HG03066 (cell line): ENCODE measurements around the gene LCK.
"Not testable (repeated sequence)": the region's sequence is repeated elsewhere in the genome, so short reads cannot be mapped to it uniquely, and the experiment has no call there.

ENCODE experiments used
- ATAC-seq: cut with Tn5 transposase; IDR thresholded peaks from one replicate; pipeline ENCODE4 v1.9.1; 2021; ENCODE audit warnings: low read depth; ENCODE audit not compliant: unreplicated experiment

The LCK gene

DNA sequence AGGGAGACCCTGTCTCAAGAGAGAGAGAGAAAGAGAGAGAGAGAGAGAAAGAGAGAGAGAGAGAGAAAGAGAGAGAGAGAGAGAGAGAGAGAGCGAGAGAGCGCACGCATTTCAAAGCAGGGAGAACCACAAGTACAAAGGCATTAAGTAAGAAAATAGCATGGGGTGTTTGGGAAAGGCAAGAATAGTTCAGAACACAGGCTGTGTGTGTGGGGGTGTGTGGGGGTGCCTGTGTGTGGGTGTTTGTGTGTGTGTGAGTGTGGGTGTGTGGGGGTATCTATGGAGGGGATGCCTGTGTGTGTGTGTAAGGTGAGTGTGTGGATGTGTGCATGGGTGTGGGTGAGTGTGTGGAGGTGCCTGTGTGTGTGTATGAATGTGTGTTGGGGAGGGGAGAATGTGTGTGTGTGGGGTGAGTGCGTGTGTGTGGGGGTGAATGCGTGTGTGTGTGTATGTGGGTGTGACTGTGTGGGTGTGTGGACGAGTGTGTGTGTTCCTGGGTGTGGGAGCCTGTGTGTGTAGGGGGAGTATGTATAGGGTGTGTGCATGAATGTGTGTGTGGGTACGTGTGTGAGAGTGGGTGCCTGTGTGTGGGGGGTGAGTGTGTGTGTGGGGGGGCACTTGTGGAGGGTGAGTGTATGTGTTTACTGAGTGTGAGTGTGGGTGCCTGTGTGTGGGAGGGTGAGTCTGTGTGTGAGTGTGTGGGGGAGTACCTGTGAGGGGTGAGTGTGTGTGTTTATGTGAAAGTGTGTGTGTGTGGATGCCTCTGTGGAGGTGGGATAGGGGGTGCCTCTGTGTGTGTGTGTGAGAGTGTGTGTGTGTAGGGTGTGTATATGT, 21.7 kb downstream of the LCK start:
- ATAC-seq: no peak

DNA sequence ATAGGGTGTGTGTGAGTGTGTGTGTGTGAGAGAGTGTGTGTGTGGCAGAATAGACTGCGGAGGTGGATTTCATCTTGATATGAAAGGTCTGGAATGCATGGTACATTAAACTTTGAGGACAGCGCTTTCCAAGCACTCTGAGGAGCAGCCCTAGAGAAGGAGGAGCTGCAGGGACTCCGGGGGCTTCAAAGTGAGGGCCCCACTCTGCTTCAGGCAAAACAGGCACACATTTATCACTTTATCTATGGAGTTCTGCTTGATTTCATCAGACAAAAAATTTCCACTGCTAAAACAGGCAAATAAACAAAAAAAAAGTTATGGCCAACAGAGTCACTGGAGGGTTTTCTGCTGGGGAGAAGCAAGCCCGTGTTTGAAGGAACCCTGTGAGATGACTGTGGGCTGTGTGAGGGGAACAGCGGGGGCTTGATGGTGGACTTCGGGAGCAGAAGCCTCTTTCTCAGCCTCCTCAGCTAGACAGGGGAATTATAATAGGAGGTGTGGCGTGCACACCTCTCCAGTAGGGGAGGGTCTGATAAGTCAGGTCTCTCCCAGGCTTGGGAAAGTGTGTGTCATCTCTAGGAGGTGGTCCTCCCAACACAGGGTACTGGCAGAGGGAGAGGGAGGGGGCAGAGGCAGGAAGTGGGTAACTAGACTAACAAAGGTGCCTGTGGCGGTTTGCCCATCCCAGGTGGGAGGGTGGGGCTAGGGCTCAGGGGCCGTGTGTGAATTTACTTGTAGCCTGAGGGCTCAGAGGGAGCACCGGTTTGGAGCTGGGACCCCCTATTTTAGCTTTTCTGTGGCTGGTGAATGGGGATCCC, 22.5 kb downstream of the LCK start:
- no peak for ATAC-seq

DNA sequence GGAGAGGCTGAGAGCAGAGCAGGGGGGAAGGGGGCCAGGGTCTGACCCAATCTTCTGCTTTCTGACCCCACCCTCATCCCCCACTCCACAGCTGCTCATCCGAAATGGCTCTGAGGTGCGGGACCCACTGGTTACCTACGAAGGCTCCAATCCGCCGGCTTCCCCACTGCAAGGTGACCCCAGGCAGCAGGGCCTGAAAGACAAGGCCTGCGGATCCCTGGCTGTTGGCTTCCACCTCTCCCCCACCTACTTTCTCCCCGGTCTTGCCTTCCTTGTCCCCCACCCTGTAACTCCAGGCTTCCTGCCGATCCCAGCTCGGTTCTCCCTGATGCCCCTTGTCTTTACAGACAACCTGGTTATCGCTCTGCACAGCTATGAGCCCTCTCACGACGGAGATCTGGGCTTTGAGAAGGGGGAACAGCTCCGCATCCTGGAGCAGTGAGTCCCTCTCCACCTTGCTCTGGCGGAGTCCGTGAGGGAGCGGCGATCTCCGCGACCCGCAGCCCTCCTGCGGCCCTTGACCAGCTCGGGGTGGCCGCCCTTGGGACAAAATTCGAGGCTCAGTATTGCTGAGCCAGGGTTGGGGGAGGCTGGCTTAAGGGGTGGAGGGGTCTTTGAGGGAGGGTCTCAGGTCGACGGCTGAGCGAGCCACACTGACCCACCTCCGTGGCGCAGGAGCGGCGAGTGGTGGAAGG, 23.7 kb downstream of the LCK start:
- no peak for ATAC-seq

DNA sequence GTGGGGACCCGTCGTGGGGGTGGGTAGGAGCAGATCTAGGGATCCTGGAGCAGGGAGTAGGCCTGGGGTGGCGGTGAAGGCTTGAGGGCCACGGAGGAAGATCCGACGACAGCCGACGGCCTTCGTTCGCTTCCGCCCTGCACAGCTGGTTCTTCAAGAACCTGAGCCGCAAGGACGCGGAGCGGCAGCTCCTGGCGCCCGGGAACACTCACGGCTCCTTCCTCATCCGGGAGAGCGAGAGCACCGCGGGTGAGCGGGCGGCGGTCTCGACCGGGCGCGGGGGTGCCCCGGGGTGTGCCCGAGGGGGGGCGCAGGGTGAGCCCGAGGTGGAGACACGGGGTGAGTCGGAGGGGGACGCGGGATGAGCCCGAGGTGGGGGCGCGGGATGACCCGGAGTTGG, 24.4 kb downstream of the LCK start:
- no peak for ATAC-seq

DNA sequence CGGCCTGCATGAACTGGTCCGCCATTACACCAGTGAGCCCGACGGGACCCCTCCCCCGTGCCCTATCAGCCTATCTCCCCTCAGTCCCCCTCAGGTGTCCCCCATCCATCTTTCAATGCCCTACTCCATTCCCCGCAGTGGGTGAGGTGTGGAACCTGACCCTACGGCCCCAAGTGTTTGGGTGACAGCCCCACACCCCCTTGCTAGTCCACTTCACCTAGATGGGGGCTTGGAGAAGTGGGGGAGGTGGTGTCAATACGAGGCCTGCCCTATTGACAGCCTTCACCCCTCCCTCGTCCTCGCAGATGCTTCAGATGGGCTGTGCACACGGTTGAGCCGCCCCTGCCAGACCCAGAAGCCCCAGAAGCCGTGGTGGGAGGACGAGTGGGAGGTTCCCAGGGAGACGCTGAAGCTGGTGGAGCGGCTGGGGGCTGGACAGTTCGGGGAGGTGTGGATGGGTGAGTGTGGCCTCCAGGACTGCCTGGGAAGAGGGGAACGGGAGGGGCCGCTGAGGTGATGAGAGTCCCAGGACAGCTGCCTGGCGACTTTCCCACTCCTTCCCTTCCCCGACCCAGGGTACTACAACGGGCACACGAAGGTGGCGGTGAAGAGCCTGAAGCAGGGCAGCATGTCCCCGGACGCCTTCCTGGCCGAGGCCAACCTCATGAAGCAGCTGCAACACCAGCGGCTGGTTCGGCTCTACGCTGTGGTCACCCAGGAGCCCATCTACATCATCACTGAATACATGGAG, 25.1 kb downstream of the LCK start:
- no peak for ATAC-seq

DNA sequence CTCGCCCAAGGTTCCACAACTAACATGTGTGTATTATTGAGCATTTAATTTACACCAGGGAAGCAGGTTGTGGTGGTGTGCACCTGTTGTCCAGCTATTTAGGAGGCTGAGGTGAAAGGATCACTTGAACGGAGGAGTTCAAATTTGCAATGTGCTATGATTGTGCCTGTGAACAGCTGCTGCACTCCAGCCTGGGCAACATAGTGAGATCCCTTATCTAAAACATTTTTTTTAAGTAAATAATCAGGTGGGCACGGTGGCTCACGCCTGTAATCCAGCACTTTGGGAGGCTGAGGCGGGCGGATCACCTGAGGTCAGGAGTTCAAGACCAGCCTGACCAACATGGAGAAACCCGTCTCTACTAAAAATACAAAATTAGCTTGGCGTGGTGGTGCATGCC, 33.7 kb downstream of the LCK start:
- not testable (repeated sequence) for ATAC-seq

DNA sequence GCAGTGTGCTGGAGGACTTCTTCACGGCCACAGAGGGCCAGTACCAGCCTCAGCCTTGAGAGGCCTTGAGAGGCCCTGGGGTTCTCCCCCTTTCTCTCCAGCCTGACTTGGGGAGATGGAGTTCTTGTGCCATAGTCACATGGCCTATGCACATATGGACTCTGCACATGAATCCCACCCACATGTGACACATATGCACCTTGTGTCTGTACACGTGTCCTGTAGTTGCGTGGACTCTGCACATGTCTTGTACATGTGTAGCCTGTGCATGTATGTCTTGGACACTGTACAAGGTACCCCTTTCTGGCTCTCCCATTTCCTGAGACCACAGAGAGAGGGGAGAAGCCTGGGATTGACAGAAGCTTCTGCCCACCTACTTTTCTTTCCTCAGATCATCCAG, 34.6 kb downstream of the LCK start:
- no peak for ATAC-seq

DNA sequence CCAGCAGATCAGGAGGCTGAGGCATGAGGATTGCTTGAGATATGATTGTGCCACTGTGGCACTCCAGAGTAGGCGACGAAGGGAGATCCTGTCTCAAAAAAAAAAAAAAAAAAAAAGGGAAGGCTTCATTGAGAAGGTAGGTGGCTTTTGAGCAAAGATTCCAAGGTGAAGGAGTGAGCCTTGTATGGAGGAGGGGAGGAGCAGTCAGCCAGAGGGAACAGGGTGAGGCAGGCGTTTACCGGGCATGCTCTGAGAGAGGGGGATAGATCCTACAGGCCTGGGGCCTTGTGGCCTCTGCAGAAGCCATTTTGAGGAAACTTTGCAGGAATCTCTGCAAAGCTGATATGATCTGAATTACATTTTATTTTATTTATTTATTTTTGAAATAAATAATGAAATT, 35.7 kb downstream of the LCK start:
- ATAC-seq: no peak

DNA sequence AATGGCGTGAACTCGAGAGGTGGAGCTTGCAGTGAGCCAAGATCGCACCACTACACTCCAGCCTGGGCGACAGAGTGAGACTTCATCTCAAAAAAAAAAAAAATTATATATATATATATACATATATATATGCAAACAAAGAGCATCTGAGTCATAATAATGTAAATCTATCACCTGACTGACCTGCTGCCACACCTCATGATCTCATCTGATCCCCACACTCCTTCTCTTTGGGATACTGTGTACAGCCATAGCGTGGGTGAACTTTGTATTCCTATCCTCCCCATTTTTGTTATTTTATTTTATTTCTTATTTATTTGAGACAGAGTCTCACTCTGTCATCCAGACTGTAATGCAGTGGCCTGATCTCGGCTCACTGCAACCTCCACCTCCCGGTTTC, 38.2 kb downstream of the LCK start:
- no peak for ATAC-seq

DNA sequence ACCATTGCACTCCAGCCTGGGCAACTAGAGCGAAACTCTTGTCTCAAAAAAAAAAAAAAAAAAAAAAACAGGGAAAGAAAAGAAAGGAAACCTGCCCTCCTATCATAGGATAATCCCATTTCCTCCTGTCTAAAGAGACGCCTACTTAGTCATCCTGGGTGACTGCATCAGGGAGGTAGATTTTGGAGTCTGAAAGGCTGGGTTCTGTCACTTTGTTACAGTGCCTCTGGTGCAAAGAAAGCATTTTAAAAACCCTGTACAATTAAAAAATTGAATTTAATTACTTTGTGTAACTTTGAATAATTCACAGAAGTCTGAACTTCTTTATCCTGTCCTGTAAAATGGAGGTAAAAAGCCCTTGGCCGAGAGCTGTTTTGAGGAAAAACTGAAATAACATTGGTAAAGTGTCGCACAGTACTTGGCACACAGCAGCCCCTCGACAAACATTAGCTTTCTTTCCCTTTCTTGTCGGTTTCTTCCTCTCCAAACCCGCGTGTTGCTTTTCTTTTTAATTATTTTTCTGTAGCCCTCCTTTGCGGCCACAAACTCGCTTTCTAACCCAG, 40.2 kb downstream of the LCK start:
- ATAC-seq: no peak

DNA sequence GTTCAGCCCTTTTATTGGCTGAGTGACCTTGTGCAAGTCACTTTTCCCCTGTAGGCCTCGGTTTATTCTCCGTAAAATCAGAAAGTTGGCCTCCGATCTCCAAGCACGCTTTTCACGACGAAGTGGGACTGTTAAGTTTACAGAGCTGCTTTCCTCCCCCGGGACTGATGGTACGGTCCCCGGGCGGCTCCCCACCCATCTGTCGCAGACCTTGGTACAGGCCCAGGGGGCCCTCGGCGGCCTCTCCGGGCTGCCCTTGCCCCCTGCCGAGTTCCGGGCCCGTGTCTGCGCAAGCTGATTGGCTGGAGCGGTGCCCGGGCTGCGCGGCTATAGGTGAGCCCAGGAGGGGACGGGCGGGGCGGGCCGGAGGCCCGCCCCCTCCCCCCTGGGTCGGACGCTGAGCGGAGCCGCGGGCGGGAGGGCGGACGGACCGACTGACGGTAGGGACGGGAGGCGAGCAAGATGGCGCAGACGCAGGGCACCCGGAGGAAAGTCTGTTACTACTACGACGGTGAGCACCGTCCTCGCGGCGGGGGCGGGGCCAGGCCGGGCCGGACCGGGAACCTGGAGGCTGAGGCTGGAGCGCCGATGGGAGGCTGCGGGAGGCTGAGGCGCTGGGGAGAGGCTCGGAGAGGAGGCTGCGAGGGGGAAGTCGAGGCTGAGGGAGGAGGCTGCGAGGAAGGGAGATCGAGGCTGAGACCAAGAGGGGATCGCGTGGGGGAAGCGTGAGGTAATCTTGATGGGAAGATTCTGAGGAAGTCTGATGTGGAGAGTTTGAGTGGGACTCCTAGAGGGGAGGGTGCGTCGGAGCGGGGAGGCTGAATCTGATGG, 40.9 kb downstream of the LCK start, which contains the start of gene HDAC1:
Gene HDAC1 (plus strand): TSS at position 376 of the 831 bp plus-strand sequence. CDS start 87 bp downstream, at position 463.
- ATAC-seq: peak; percentile 97

DNA sequence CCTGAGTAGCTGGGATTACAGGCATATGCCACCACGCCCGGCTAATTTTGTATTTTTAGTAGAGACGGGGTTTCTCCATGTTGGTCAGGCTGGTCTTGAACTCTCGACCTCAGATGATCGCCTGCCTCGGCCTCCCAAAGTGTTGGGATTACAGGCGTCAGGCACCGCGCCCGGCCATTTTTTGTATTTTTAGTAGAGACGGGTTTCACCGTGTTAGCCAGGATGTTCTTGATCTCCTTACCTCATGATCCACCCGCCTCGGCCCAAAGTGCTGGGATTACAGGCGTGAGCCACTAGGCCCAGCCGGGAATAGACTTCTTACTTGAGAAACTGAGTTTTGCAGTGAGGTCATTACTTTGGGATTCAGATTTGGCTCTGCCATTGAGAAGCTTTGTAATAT, 47.1 kb downstream of the LCK start:
- ATAC-seq: not testable (repeated sequence)

DNA sequence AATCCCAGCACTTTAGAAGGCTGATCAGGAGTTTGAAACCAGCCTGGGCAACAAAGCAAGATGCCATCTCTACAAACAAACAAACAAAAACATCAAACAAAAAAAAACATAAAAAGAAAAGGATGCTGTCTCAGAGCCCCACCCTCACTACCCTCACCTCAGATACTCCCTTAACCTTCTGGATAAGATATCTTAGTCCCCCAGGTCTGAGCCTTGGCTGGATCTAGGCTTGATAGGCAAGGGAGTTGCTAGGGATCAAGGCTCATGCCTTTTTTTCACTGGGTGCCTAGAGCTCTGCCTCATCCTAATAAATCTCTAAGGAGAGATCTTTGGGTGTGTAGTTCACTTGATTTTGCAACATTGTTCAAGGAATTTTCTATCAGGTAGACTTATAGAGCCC, 48.3 kb downstream of the LCK start:
- no peak for ATAC-seq

DNA sequence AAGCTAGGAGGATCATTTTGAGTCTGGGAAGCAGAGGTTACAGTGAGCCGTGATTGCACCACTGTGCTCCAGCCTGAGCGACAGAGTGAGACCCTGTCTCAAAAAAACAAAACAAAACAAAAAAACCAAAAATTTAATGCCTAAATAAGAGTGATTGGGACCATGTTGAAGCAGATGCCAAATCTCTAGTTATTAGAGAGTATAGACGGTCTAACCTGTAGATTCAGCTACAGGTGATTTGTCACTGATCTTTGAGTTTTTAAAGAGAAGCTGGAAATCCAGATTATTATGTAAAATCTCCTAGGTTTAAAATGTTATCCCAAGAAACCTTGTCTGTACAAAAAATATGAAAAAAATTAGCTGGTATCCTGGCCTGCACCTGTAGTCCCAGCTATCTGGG, 52.3 kb downstream of the LCK start:
- ATAC-seq: no peak

DNA sequence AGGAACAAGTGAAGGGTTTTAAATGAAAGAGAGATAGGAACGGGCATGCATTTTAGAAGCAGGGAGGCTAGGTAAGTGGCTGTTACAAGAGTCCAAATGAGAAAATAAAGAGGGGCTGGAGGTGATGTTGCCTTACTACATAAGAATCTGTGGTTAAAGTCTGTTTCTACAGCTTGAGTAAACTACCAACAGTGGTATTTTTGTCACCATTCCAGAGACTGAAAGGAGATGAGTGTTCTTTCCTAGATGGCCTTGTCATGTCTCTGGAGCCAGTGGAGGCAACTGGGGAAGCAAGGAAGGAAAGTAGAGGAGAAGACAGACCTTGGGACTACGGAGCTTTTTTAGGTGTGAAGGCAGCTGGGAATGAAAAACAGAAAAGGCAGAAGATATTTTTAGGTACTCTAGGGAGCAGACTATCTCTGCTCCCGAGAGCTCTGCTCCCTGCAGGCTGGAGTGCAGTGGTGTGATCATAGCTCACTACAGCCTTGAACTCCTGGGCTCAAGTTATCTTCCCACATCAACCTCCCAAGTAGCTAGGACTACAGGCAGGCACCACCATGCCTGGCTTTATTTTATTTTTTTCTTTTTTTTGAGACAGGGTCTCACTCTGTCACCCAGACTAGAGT, 53.0 kb downstream of the LCK start:
- ATAC-seq: no peak

DNA sequence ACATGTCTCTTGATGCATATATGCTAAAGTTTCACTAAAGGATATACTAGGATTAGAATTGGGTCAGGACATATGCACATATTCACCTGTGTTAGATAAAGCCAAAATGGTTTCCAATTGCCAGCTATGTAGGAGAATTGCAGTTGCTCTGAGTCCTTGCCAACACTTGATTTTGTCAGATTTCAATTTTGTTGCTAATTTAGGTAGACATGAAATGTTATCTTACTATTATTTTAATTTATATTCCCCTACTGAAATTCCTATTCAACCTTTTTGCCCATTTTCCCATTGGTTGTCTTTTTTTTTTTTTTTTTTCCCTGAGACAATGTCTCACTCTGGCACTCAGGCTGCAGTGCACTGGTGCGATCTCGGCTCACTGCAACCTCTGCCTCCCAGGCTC, 54.2 kb downstream of the LCK start:
- no peak for ATAC-seq

DNA sequence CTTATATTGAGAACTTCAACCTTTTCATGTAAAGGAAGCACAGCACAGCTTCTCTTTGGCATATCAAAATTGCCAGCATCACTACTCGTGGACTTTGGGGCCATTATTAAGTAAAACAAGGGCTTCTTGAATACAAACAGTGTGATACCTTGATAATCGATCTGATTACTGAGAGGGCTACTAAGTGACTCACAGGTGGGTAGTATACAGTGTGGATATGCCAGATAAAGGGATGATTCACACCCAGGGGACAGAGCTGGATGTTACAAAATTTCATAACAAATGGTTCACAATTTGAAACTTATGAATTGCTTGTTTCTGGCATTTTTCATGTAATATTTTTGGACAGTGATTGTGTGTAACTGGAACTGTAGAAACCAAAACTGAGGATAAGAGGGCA, 56.3 kb downstream of the LCK start:
- no peak for ATAC-seq

DNA sequence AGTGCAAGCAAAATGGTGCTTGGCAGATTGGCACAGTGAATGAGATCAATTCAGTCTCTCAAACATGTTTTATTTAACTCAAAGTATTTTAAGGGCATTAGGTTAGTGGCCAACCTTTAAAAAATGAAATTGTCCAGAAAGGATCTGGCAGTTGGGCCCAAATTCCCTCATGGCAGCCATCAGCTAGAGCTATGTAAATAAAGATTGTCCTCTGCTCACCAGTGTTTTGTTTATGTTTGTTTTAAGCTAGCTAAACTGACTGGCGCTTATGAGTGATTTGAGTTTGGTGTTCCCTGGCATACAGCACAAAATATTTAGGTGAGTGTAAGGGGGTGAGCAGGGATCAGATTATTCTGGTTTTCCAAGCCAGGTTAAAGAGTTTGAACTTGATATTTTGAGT, 58.9 kb downstream of the LCK start:
- ATAC-seq: no peak
